Measurements from ENCODE around the gene PSMG2.

PSMG2 gene

DNA sequence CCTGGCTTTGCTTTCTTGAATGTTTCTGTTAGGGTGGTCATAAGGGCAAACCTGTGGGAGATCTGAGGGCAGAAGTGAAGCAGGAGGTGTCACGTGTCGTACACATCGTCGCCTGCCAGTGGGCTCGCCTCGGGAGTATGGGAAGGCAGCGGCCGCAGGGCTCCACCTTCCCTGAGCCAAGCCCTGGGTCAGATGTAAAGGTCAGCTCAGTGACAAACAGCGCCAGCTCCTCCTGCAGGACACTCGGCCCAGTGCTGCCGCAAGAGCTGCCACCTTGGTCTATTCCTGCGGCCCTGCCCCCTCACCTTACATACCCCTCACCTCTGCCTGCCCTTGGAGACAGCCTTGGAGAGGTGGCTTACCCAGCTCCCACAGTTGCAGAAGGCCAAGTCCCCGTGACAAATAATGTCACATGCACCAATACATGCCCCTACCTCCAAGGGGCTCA is 64.2 kb downstream of the PSMG2 start:
- DNase-seq, result no peak

DNA sequence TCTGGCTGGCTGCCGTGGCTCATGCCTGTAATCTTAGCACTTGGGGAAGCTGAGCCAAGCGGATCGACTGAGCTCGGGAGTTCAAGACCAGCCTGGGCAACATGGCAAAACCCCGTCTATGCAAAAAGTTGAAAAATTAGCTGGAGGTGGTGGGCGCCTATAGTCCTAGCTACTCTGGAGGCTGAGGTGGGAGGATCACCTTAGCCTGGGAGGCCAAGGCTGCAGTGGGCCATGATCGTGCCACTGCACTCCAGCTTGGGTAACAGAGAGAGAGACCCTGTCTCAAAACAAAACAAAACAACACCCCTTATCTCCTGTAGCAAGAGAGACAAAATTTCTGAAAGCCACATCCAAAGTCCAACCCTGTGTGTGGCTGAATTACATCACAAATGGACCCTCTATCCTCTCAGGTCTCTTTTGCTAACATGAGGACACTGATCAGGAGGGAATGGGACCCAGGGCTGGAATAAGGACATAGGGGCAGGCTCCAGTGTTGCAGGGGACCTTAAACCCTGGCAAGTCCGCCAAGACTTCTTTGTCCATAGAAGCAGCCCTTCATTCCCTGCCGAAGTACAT is 64.8 kb downstream of the PSMG2 start:
- no peak for DNase-seq

DNA sequence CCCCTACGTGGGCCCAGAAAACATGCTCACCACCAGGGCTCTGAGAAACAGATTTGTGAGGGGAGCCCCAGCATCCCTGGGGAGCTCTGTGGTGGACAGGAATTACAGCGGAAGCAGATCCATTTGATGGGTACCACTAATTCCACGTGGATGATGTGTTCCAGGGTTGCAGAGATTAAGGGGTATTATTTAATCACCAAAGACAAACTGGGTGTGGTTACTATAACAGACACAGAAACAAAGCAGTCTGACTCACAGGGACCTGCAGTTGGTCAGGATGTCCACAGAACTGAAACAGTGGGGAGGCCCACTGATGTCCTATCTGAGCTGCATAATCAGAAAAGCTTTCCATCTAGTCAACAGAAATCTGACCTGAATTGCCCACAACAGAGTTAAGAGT is 65.8 kb downstream of the PSMG2 start:
- no peak for DNase-seq

DNA sequence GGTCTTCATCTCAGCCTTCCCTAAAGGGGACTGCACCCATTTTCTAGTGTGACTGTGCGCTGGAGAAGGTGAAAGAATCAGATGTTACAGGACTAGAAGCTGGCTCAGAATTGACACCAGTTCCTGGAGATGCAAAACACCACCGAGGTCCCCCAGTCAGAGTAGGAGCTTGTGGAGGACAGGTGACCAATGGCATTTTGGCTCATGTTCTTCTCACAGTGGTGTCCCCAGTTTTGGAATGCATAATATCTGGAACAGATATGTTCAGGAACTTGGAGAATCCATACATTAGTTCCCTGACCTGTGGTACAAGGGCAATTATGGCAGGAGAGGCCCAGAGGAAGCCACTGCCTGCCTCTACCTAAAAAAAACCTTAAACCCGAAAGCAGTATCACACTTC is 66.3 kb downstream of the PSMG2 start:
- DNase-seq, result no peak

DNA sequence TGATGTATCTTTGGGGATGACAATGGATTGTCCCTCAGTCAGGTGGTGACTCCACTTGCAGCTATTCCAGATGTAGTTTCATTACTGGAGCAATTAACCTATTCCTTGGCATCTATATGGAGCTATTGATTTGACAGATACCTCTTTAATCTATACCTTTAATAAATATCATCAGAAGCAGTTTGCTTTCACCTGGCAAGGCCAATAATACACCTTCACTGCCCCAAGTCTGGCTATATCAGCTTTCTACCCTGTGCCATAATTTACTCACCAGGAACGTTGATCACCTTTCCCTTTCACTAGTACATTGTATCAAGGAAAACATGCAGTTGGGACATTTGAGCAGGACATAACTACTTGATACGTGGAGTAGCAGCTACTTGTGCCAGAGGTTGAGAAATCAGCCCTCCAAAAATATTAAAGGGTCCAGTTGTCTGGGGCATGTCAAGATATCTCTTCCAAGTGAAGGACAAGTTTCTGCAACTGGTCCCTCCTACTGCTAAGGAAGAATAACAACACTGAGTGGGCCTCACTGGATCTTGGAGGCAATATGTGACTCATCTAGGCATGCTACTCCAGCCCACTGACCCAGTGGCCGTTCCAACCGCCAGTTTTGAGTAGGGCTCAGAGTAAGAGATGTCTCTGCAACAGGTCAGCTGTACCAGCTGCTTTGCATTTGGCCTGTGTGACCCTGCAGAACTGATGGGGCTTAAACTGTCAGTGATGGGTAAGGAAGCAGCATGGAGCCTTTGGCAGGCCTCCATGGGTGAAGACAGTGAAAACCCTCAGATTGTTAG is 67.0 kb downstream of the PSMG2 start:
- no peak for DNase-seq

DNA sequence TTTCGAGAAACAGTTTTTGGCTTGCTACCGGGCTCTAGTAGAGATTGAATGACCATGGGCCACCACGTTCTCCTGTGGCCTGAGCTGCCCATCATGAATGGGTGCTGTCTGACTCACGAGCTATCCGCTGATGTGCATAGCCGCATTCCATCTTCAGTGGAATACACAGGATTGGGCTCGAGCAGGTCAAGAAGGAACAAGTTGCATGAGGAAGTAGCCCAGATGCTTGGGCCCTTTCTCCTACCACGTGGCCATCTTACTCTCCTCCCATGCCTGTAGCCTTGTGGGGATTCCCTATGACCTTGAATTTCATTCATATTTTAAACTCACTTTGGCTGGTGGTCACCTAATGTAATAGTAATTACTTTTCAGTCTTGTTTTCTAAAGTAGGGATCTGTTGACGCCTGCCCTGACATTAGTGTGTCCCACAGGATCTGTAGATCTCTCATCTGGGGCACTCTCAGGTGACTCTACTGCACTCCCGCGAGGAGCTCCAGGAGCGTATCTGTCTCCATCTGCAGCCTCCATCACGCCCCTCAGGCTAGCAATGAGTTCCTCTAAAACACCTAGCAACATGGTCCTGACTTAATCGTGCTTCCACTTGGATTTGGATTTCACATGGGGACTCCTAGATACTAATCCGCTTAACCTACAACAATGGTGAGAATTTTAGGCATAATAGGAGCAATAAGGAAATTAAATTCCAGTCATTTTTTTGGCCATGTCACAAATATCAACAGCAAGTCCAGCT is 67.8 kb downstream of the PSMG2 start:
- no peak for DNase-seq

DNA sequence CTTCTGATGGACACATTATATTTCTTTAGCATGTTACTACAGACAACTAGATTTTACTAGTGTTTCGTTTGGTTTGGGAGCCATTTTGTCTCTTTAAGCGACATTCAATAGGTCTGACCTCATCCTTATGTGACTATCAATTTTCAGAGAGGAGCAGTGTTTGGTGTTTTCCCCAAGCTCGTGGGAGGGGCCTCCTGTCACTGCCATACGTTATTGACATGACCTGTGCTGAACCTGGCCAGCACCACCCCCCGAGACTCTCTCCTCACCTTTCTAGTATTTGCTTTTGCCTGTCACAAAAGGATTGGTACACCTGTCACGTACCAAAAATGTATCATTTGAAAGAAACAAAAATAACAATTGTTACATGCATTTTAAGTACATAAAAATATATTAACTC is 69.3 kb downstream of the PSMG2 start:
- no peak for DNase-seq

DNA sequence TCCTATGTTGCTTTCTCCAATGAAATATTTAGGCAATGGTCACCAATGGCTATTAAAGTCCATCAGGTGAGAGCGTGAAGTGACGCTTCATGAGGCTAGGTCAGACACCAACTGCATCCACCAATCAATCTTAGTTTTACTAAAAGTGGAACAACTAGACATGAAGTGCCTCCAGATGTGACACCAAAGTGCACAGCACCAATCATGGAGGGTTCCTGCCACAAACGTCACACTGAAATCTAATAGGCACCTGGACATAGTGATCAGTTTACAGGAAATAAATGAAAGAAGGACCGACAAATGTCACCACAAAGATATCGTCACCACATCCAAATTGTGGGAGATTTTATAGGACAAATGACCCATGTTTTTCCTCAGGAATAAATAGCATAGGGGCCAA is 70.5 kb downstream of the PSMG2 start:
- DNase-seq, result no peak

DNA sequence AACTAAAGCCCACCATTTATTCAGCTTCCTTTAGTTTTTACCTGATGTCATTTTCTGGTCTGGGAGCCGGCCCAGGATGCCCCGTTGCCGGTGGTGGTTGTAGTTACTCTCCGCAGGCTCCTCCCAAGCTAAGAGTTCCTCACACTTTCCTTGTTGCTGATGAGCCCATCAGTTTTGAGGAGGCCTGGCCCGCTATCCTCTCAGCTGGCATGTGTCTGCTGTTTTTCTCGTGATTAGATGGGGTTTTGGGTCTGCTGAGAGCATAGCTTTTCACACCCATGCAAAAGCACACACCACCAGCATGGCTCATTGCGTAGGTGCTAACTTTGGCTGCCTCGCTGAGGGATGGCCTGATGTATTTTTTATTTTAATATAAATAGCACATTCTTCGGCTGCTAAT is 72.1 kb downstream of the PSMG2 start:
- DNase-seq, result no peak
